AG10803 (cell line): ENCODE data around the gene CEP170.
"Not testable (repeated sequence)": the region's sequence is repeated elsewhere in the genome, so short reads cannot be mapped to it uniquely, and the experiment has no call there.

Experiments
- DNase-seq: peaks from one replicate; pipeline ENCODE4 v3.0.0; 2010; ENCODE audit warnings: low read depth
- H3K4me3 ChIP-seq: 2 replicates; pipeline ENCODE4 v1.5.1; 2011; ENCODE audit warnings: mild to moderate bottlenecking, low read length, control low read depth
- CTCF ChIP-seq: conservative IDR thresholded peaks from 2 replicates; pipeline ENCODE4 v1.5.1; 2011; ENCODE audit warnings: mild to moderate bottlenecking, low read length, control low read depth, inconsistent platforms

CEP170 gene

DNA sequence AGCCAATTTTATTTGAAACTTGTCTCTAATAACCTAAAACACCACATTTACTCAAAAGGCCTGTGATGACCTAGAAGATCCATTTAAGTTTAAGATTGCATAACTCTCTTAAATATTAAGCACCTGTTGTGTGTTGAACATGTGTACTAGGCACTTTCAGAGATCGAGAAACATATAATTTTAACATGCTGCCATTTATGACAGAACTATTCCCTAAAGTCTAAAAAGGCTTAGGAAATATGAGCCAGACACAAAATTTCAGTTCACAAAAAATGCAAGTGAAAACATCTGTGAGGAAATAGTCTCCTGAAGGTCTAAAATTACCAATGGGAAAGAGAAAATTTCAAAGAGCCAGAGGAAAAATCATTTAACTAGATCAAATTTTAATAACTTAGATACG is 37.7 kb downstream of the CEP170 start:
- no peak overlapping the region for H3K4me3 ChIP-seq
- DNase-seq: peak; percentile 29
- no peak for TF ChIP-seq CTCF

DNA sequence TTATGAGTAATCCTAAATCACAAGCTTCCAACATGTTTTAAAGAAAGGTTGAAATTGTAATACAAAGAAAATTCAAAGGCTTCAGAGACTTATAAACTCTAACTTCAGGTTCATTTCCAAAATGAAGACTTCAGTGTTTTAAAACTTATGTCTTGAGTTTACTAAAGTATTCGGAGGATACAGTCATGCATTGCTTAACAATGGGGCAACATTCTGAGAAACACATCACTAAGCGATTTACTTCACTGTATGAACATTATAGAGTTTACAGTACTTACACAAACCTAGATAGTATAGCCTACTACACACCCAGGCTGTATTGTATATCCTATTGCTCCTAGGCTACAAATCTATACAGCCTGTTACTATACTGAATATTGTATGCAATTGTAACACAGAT is 38.3 kb downstream of the CEP170 start:
- DNase-seq: peak; percentile 18
- TF ChIP-seq CTCF: no peak
- no peak overlapping the region for H3K4me3 ChIP-seq

GRCh38 chr1:243215276-243215875 is 39.7 kb downstream of the CEP170 start:
- H3K4me3 ChIP-seq, DNase-seq: not testable (repeated sequence)

GRCh38 chr1:243213045-243213787 is 41.9 kb downstream of the CEP170 start:
- H3K4me3 ChIP-seq: no peak overlapping the region
- TF ChIP-seq CTCF: no peak
- DNase-seq: peak; percentile 85

- H3K4me3 ChIP-seq: not testable (repeated sequence)
- peak; percentile 25 for DNase-seq
Observed at GRCh38 chr1:243211984-243212383, 43.1 kb downstream of the CEP170 start.

DNA sequence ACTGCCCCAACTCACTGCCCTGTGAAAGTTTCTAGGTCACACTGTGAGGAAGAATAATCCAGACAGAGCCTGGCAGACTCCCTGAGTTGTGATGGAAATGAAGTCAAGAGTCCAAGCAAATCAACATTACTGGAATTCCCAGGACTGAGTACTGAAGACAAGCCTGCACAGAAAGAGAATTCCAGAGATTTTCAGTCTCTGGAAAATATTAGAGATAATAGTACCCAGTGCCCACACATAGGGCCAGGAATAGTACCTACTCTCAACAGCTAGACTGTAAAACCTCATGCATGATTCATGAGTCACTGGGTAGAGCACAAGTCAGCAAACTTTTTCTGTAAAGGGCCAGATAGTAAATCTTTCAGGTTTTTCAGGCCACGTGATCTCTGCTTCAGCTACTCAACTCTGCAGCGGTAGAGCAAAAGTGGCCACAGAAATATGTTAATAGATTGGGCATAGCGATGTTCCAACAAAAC is 50.0 kb downstream of the CEP170 start:
- peak; percentile 90 for DNase-seq
- H3K4me3 ChIP-seq: not testable (repeated sequence)

- DNase-seq, H3K4me3 ChIP-seq: not testable (repeated sequence)
Observed at GRCh38 chr1:243204336-243204735, 50.7 kb downstream of the CEP170 start.

- not testable (repeated sequence) for DNase-seq, H3K4me3 ChIP-seq
Observed at GRCh38 chr1:243203196-243203595, 51.9 kb downstream of the CEP170 start.

GRCh38 chr1:243201316-243201715 is 53.8 kb downstream of the CEP170 start:
- H3K4me3 ChIP-seq, DNase-seq: not testable (repeated sequence)

GRCh38 chr1:243197524-243197923 is 57.6 kb downstream of the CEP170 start:
- not testable (repeated sequence) for H3K4me3 ChIP-seq, DNase-seq

DNA sequence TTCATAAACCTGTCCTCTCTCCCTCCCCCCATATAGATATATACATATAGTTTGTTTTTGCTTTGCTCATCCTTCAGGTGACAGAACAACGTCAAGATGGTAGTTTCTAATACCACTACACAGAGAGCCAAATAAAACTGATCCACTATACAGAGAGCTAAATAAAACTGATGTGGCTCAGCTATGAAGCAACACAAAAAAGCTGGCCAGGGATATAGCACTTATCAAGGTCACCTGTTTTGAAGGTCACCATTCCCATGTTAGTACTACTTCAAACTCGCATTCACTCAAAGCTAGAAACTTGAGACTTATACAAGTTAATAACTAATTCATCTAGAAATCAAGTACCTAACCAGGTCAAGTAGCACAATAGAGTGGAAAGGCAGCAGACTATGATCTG is 61.8 kb downstream of the CEP170 start:
- DNase-seq, H3K4me3 ChIP-seq: not testable (repeated sequence)

DNA sequence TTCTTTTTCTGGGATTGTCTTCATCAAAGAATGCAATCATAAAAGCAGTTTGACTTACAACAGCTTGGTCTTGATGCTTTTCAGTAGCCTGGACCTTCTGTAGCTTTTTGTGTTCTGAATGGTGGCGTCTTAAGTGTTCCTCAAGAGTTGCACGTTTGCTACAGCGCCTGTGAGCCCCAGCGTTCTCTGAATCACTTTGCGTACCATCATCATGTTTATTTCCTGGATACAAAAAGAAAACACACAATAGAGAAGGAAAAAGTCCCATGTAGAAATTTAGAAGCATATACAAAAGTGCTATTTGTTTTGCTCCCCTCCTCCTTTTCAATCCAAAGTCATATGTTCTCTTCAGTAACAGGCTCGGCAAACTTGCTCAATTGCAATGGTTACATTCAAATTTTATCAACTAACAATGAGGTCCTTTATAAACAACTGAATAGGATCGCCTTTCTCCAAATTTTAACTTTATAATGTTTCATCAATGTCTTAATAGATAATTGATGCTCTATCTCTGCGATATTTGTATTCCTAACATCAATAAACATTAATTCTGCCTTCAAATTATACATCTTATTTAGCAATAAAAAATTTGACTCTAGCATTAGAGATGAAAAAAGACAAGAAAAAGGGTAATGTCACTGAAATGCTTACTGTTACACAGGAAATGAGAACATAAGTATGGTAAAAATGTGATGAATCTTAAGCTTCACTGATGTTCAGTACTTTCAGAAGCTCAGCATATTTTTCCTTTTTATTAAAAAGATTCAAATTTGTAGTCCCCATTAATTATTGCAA is 68.7 kb downstream of the CEP170 start:
- not testable (repeated sequence) for H3K4me3 ChIP-seq, DNase-seq

- not testable (repeated sequence) for H3K4me3 ChIP-seq, DNase-seq
Observed at GRCh38 chr1:243184787-243185186, 70.3 kb downstream of the CEP170 start.

- not testable (repeated sequence) for DNase-seq, H3K4me3 ChIP-seq
Observed at GRCh38 chr1:243183661-243184060, 71.4 kb downstream of the CEP170 start.

GRCh38 chr1:243183176-243183575 is 71.9 kb downstream of the CEP170 start:
- not testable (repeated sequence) for H3K4me3 ChIP-seq, DNase-seq
